Neural crest cell (in vitro differentiated cells): ENCODE measurements around the gene PLPP4. TPM values are rescaled to one million over a fixed set of nuclear protein-coding genes. Genes with fewer than 3 reads are reported as not detected.

ENCODE experiments used
- DNase-seq: peaks from one replicate; pipeline ENCODE4 v3.0.0; 2021; ENCODE audit warnings: low read depth, mixed read lengths, low spot score
- H3K27ac Mint-ChIP-seq: one replicate; pipeline ENCODE4 v1.8.0; 2021; ENCODE audit warnings: mild to moderate bottlenecking, mixed read lengths; ENCODE audit not compliant: unreplicated experiment
- H3K27me3 Mint-ChIP-seq: 2 replicates; pipeline ENCODE4 v1.8.0; 2021; ENCODE audit warnings: low read depth, mild to moderate bottlenecking, mixed read lengths
- H3K36me3 Mint-ChIP-seq: 2 replicates; pipeline ENCODE4 v1.8.0; 2021; ENCODE audit warnings: low read depth, mild to moderate bottlenecking, mixed read lengths
- H3K4me1 Mint-ChIP-seq: 2 replicates; pipeline ENCODE4 v1.8.0; 2021; ENCODE audit warnings: mixed read lengths
- H3K4me3 Mint-ChIP-seq: one replicate; pipeline ENCODE4 v1.8.0; 2021; ENCODE audit warnings: mild to moderate bottlenecking, mixed read lengths
- H3K9me3 Mint-ChIP-seq: 2 replicates; pipeline ENCODE4 v1.8.0; 2021; ENCODE audit warnings: mixed read lengths
- CTCF ChIP-seq: fragments of 200-600 bp; sonication (generic); conservative IDR thresholded peaks from 2 replicates; pipeline ENCODE4 v1.5.0; 2021; ENCODE audit warnings: antibody characterized with exemption, mild to moderate bottlenecking
- total RNA-seq: library from RNA; stranded (reverse); gene quantifications from 2 replicates; pipeline ENCODE4 v1.2.1, GENCODE V29; 2021

The PLPP4 gene
- total RNA-seq, 1 donor from 2014 or later: not detected

GRCh38 chr10:120578890-120579289 is 121.9 kb downstream of the PLPP4 start:
- Mint-ChIP-seq H3K27me3 (peaks cover 8% of the 10 kb centered on the region), H3K9me3 (no peaks in the 10 kb centered on the region), H3K4me1 (peaks cover 26% of the 10 kb centered on the region), H3K4me3 (no peak overlapping the region), H3K27ac (no peak overlapping the region), H3K36me3 (no peaks in the 10 kb centered on the region)
- no peak for DNase-seq
- TF ChIP-seq CTCF: no peak

DNA sequence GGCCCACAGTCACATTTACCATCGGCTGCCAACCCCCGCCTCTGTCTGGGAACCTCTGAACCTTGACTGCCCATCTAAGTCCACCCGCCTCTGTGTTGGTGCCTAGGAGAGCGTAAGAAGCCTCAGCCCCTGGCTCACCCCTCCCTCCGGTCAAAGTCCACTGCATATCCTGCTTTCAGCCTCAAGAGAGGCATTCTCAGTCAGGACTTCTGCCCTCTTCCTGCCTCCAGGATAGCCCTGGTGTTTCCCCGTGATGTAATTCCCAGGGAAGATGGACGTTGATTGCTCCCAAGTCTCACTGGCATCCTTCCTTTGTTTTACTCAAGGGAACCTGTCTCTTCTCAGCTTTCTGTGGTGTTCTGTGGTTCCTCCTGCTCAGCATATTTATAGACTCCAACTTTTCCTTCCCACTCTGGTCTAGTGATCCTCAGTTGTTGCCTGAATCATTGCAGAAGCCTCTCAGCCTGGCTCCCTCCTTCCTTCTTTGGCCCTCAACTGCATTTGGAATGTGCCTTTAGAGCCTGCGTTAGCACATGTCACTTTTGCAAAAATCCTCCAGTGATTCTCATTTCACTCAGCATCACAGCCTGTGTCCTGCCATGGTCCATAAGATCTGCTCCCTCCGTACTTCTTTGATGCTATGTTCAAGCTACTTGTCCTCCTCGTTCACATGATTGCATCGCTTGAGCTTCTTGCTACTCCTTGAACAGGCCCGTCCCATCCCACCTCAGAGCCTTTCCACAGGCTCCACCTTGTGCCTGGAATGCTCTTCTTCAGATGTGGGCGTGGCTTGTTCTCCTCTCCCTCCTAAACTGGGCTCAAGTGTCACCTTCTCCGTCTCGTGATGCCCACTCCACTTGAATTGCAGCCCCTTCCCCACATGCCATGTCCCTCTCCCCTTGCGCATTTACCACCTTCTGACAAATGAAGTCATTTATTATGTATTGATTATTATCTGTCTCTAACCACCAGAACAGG is 124.2 kb downstream of the PLPP4 start:
- DNase-seq: no peak
- H3K27ac Mint-ChIP-seq: no peak overlapping the region

GRCh38 chr10:120582753-120583152 is 125.7 kb downstream of the PLPP4 start:
- H3K27ac Mint-ChIP-seq: no peak overlapping the region
- no peak overlapping the region for H3K4me3 Mint-ChIP-seq
- H3K36me3 Mint-ChIP-seq: no peaks in the 10 kb centered on the region
- no peak for TF ChIP-seq CTCF
- H3K4me1 Mint-ChIP-seq: peaks cover 26% of the 10 kb centered on the region
- peaks cover 8% of the 10 kb centered on the region for H3K27me3 Mint-ChIP-seq
- no peaks in the 10 kb centered on the region for H3K9me3 Mint-ChIP-seq
- DNase-seq: no peak

More for the DNA sequence above, 124.2 kb downstream of the PLPP4 start:
- H3K4me3 Mint-ChIP-seq: no peak overlapping the region
- H3K9me3 Mint-ChIP-seq: no peaks in the 10 kb centered on the region
- H3K27me3 Mint-ChIP-seq: peaks cover 11% of the 10 kb centered on the region
- TF ChIP-seq CTCF: no peak
- no peaks in the 10 kb centered on the region for H3K36me3 Mint-ChIP-seq
- H3K4me1 Mint-ChIP-seq: peaks cover 26% of the 10 kb centered on the region

GRCh38 chr10:120583424-120584108 is 126.5 kb downstream of the PLPP4 start:
- Mint-ChIP-seq H3K4me1 (peaks cover 24% of the 10 kb centered on the region), H3K27me3 (peaks cover 8% of the 10 kb centered on the region), H3K27ac (no peak overlapping the region), H3K36me3 (no peaks in the 10 kb centered on the region), H3K9me3 (no peaks in the 10 kb centered on the region), H3K4me3 (no peak overlapping the region)
- no peak for TF ChIP-seq CTCF
- DNase-seq: no peak

- H3K36me3 Mint-ChIP-seq: no peaks in the 10 kb centered on the region
- no peak overlapping the region for H3K27ac Mint-ChIP-seq
- DNase-seq: no peak
- H3K9me3 Mint-ChIP-seq: no peaks in the 10 kb centered on the region
- no peak for TF ChIP-seq CTCF
- H3K4me3 Mint-ChIP-seq: no peak overlapping the region
- peaks cover 8% of the 10 kb centered on the region for H3K27me3 Mint-ChIP-seq
- peaks cover 18% of the 10 kb centered on the region for H3K4me1 Mint-ChIP-seq
Observed at GRCh38 chr10:120584786-120585185, 127.8 kb downstream of the PLPP4 start.
